HepG2 (cell line): Measurements from ENCODE around the gene SYPL1. TPM values are rescaled to one million over a fixed set of nuclear protein-coding genes. Genes with fewer than 3 reads are reported as not detected.

ENCODE experiments used
- ATAC-seq: fragments of 200-7000 bp; cut with Tn5 transposase; 3 replicates; pipeline ENCODE4 v1.9.1; 2020; ENCODE audit warnings: mild to moderate bottlenecking, moderate library complexity
- BruUV-seq: library from RNA; stranded (reverse); fragments of 400-500 nt; replicated peaks from 2 replicates; lab custom pipeline; 2021; lab: Mats Ljungman, UMichigan
- CTCF ChIA-PET: fragments of 300-600 bp; formaldehyde crosslinking; extraction: SDS; loops from one replicate; lab custom pipeline; 2021; ENCODE audit warnings: low total read pairs, inconsistent platforms, low intra/inter-chr PET ratio; lab: Yijun Ruan, JAX
- POLR2A ChIA-PET: fragments of 350-600 bp; sonication (Branson Sonifier 250); formaldehyde crosslinking; loops from one replicate; lab custom pipeline; 2020; ENCODE audit warnings: antibody characterized with exemption, inconsistent platforms; lab: Yijun Ruan, JAX
- DNase-seq: peaks from one replicate; pipeline ENCODE4 v3.0.0-alpha.2; 2015; ENCODE audit warnings: low spot score
- FAIRE-seq: peaks from 3 replicates; lab custom pipeline; 2011; peaks lifted over from hg19 to GRCh38; lab: Jason Lieb, UNC
- H2AFZ ChIP-seq: one replicate; pipeline ENCODE4 v1.6.1; 2011; ENCODE audit warnings: low read length, inconsistent platforms
- H3K27ac ChIP-seq: fragments of 300-600 bp; 3 replicates; pipeline ENCODE4 v1.8.0; 2011; ENCODE audit warnings: mixed run types, mild to moderate bottlenecking, mixed read lengths, low read length, inconsistent platforms; ENCODE audit not compliant: insufficient read depth; ENCODE audit errors: extremely low read length
- H3K27me3 ChIP-seq, 2 experiments: fragments of 200-600 bp in 1 of 2; 2 replicates in 1 of 2; 3 replicates in 1 of 2; pipeline versions ENCODE4 v1.6.0 to v1.8.0; 2011; ENCODE audit warnings: low read length in 2 of 2, mild to moderate bottlenecking in 2 of 2, moderate library complexity in 2 of 2, inconsistent platforms in 1 of 2; ENCODE audit not compliant: insufficient read depth in 2 of 2, control insufficient read depth in 1 of 2
- H3K36me3 ChIP-seq, 2 experiments: fragments of 200-600 bp in 1 of 2; replicated peaks in 1 of 2; 2 replicates in 1 of 2; 3 replicates in 1 of 2; pipeline versions ENCODE4 v1.5.1 to v1.8.0; 2011; ENCODE audit warnings: low read length in 2 of 2, inconsistent platforms in 1 of 2; ENCODE audit not compliant: insufficient read depth in 2 of 2, control insufficient read depth in 1 of 2
- H3K4me1 ChIP-seq: 2 replicates; pipeline ENCODE4 v1.5.1; 2012; ENCODE audit warnings: low read length, inconsistent platforms; ENCODE audit not compliant: insufficient read depth
- H3K4me2 ChIP-seq: 2 replicates; pipeline ENCODE4 v1.6.0; 2011; ENCODE audit warnings: low read depth, low read length, inconsistent platforms
- H3K4me3 ChIP-seq, 3 experiments: fragments of 200-600 bp in 1 of 3; sonication (generic), shearing (Covaris generic) in 1 of 3; replicated peaks in 1 of 3; 2 replicates each; pipeline ENCODE4 v1.5.1; 2011 to 2016; ENCODE audit warnings: low read length in 3 of 3, inconsistent platforms in 2 of 3, low read depth in 2 of 3, mild to moderate bottlenecking in 2 of 3, control low read depth in 1 of 3, mixed read lengths in 1 of 3; ENCODE audit not compliant: insufficient read depth in 1 of 3
- H3K79me2 ChIP-seq: one replicate; pipeline ENCODE4 v1.6.1; 2011; ENCODE audit warnings: low read length, inconsistent platforms; ENCODE audit not compliant: insufficient read depth
- H3K9ac ChIP-seq: 2 replicates; pipeline ENCODE4 v1.6.0; 2011; ENCODE audit warnings: mild to moderate bottlenecking, low read depth, low read length, inconsistent platforms; ENCODE audit not compliant: insufficient read depth
- H3K9me3 ChIP-seq: 2 replicates; pipeline ENCODE4 v1.5.1; 2012; ENCODE audit warnings: mild to moderate bottlenecking, low read length
- H4K20me1 ChIP-seq: 2 replicates; pipeline ENCODE4 v1.6.0; 2011; ENCODE audit warnings: inconsistent platforms, mild to moderate bottlenecking, low read length, moderate library complexity; ENCODE audit not compliant: insufficient read depth
- FUBP1 ChIP-seq: sonication (generic); formaldehyde crosslinking; IDR thresholded peaks from 2 replicates; pipeline ENCODE4 v1.5.1; 2020; ENCODE audit warnings: missing genetic modification reagents, mild to moderate bottlenecking, borderline replicate concordance
- MBNL3 ChIP-seq: fragments of 250-450 bp; sonication (Bioruptor Pico); conservative IDR thresholded peaks from 2 replicates; pipeline ENCODE4 v1.8.0; 2022; ENCODE audit warnings: mild to moderate bottlenecking, inconsistent platforms
- MXD4 ChIP-seq: IDR thresholded peaks from 2 replicates; pipeline ENCODE4 v1.6.1; 2016; ENCODE audit warnings: mild to moderate bottlenecking, missing biosample characterization, missing genetic modification reagents
- ONECUT2 ChIP-seq: sonication (generic); formaldehyde crosslinking; IDR thresholded peaks from 2 replicates; pipeline ENCODE4 v1.4.0; 2020; ENCODE audit warnings: missing genetic modification reagents
- PBX2 ChIP-seq: IDR thresholded peaks from 2 replicates; pipeline ENCODE4 v1.6.1; 2016; ENCODE audit warnings: control low read depth
- YY1 ChIP-seq: IDR thresholded peaks from 2 replicates; pipeline ENCODE4 v1.6.1; 2011; ENCODE audit warnings: low read length, low read depth, moderate library complexity, mild to moderate bottlenecking; ENCODE audit not compliant: insufficient read depth, insufficient replicate concordance
- ZFP91 ChIP-seq: sonication (generic); formaldehyde crosslinking; IDR thresholded peaks from 2 replicates; pipeline ENCODE4 v1.9.0; 2022; ENCODE audit warnings: missing genetic modification reagents, mild to moderate bottlenecking, borderline replicate concordance
- ZNF234 ChIP-seq: sonication (generic); formaldehyde crosslinking; conservative IDR thresholded peaks from 2 replicates; pipeline ENCODE4 v1.5.1; 2020; ENCODE audit warnings: mild to moderate bottlenecking, missing genetic modification reagents
- ZSCAN21 ChIP-seq: sonication (generic); formaldehyde crosslinking; IDR thresholded peaks from 2 replicates; pipeline ENCODE4 v1.8.0; 2022; ENCODE audit warnings: mild to moderate bottlenecking, missing genetic modification reagents, moderate library complexity, borderline replicate concordance
- WGBS: methylation state at CpG from one replicate; pipeline ENCODE4 v1.1.6; 2017; ENCODE audit warnings: low lambda C conversion rate; 5-methylcytosine and 5-hydroxymethylcytosine counted together
- in situ Hi-C: cut with HindIII; loops from 2 replicates; pipeline ENCODE4 v1.10.0; 2017; ENCODE audit warnings: low pct_unique_long_range_greater_than_20kb; ENCODE audit not compliant: extremely low pct_ligation_motif_present
- intact Hi-C: fragments of 100-400 bp; cut with micrococcal nuclease; formaldehyde crosslinking; loops from one replicate; pipeline ENCODE4 v1.10.0; 2022; ENCODE audit not compliant: unreplicated experiment
- polyA plus RNA-seq, 8 experiments: library from polyadenylated mRNA; depleted of rRNA in 3 of 8; stranded (reverse) in 7 of 8; unstranded in 1 of 8; fragments of >200 nt; fragmentation: Illumina TruSeq in 4 of 8; extraction: Trizol in 4 of 8; gene quantifications; 2 replicates each; pipeline versions ENCODE4 v1.2.1 to v1.2.3, GENCODE V29; 2011 to 2016; ENCODE audit warnings: low read depth in 4 of 8, missing spikeins in 1 of 8, mixed read lengths in 1 of 8; ENCODE audit not compliant: insufficient read depth in 1 of 8
- total RNA-seq, 5 experiments: library from RNA; depleted of rRNA; stranded (reverse); fragments of >200 nt; fragmentation: Illumina TruSeq; extraction: Trizol; gene quantifications; 2 replicates each; pipeline ENCODE4 v1.2.3, GENCODE V29; 2016; ENCODE audit warnings: low read depth in 1 of 5

The SYPL1 gene
- total and polyA plus RNA-seq, 2 of the 13 experiments (the other 11 are each of a cell fraction or from before 2014, with no cell fraction given), result 27.5 to 40.2 TPM

GRCh38 chr7:106134241-106134640, 22.1 kb upstream of the SYPL1 start:
- H3K27ac ChIP-seq, result no peak overlapping the region

More at GRCh38 chr7:106134241-106134640, 22.1 kb upstream of the SYPL1 start:
- DNase-seq (no peak), ATAC-seq (no peak), FAIRE-seq (no peak)
- 2% methylated on average over 3 of the region's 3 CpGs for WGBS
- CTCF ChIA-PET, result no interaction called here
- no peak for TF ChIP-seq PBX2 (CRISPR knock-in tag)
- no peak for TF ChIP-seq ZFP91 (CRISPR knock-in tag)
- TF ChIP-seq MXD4 (CRISPR knock-in tag), result no peak
- TF ChIP-seq ZSCAN21 (CRISPR knock-in tag), result no peak
- no peak for TF ChIP-seq ZNF234
- no peak for TF ChIP-seq YY1
- TF ChIP-seq ONECUT2 (CRISPR knock-in tag), result no peak
- TF ChIP-seq FUBP1 (CRISPR knock-in tag), result no peak
- TF ChIP-seq MBNL3 (CRISPR knock-in tag), result no peak
- Histone ChIP-seq H3K9me3 (no peaks in the 10 kb centered on the region), H4K20me1 (no peaks in the 10 kb centered on the region), H3K4me3 (no peak overlapping the region), H3K36me3 (no peaks in the 10 kb centered on the region), H3K4me2 (no peak overlapping the region), H2AFZ (no peak overlapping the region), H3K9ac (no peak overlapping the region), H3K79me2 (no peaks in the 10 kb centered on the region), H3K4me1 (no peaks in the 10 kb centered on the region), H3K27me3 (peaks cover 0 to 31% of the 10 kb centered on the region in 2 experiments; a peak in 3 of 5 replicates)
- intact Hi-C loops (no loop called here), in situ Hi-C loops (no loop called here)
- POLR2A ChIA-PET, result interaction anchor here (1.5 kb wide), 1 partner anchor 22 kb away, joined by 3 read pairs; the partner anchor contains the start of gene SYPL1
- no TSS peak for BruUV-seq
